Tibial nerve (tissue), 4 donors: ENCODE results near the gene SRSF4.

Source experiments
- EP300 ChIP-seq, 2 donors: sonication (generic); formaldehyde crosslinking; IDR thresholded peaks; one replicate each; pipeline ENCODE4 v1.6.1; 2017; ENCODE audit warnings: antibody characterized with exemption in 2 of 2, mild to moderate bottlenecking in 1 of 2
- POLR2A ChIP-seq, 2 donors: fragments of 450-650 bp; IDR thresholded peaks; one replicate each; pipeline ENCODE4 v1.6.1; 2017; ENCODE audit warnings: antibody characterized with exemption in 2 of 2, mild to moderate bottlenecking in 2 of 2, moderate library complexity in 2 of 2
- TF ChIP-seq, protein P1 (sequence below), 5 experiments: fragments of 200-600 bp in 3 of 5; fragments of 450-650 bp in 2 of 5; sonication (generic) in 3 of 5; IDR thresholded peaks; one replicate each; pipeline ENCODE4 v1.5.1; 2016 to 2019; ENCODE audit warnings: antibody characterized with exemption in 5 of 5, mild to moderate bottlenecking in 3 of 5, moderate library complexity in 2 of 5

DNA sequence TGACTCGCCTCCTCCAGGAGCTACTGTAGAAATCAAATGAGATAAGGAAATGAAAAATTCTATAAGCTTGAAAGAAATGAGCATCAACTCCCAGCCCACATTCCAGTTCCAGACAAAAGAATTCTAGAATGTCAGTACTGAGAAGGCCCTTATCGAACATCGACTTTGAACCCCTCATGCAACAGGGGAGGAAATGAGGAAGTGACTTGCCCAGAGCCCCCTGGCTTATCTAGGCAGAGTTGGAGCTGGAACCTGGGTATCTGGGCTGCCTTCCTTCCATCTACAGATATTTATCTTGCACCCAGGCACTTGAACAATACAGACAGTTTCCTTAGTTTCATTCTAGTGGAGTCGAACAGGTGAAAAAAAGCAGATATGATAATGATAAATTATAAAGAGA lies 26.7 kb upstream of the SRSF4 start:
- TF ChIP-seq, protein P1, sequence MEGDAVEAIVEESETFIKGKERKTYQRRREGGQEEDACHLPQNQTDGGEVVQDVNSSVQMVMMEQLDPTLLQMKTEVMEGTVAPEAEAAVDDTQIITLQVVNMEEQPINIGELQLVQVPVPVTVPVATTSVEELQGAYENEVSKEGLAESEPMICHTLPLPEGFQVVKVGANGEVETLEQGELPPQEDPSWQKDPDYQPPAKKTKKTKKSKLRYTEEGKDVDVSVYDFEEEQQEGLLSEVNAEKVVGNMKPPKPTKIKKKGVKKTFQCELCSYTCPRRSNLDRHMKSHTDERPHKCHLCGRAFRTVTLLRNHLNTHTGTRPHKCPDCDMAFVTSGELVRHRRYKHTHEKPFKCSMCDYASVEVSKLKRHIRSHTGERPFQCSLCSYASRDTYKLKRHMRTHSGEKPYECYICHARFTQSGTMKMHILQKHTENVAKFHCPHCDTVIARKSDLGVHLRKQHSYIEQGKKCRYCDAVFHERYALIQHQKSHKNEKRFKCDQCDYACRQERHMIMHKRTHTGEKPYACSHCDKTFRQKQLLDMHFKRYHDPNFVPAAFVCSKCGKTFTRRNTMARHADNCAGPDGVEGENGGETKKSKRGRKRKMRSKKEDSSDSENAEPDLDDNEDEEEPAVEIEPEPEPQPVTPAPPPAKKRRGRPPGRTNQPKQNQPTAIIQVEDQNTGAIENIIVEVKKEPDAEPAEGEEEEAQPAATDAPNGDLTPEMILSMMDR (IDR thresholded peaks at IDR 0.05), result no peak
- TF ChIP-seq POLR2A (IDR thresholded peaks at IDR 0.05) (no peak), EP300 (IDR thresholded peaks at IDR 0.05) (no peak)
